Suppressor macrophage treated with lipopolysaccharide for 4 hours (primary cell): ENCODE results near the gene DDX39A.
"Not testable (repeated sequence)": the region's sequence is repeated elsewhere in the genome, so short reads cannot be mapped to it uniquely, and the experiment has no call there.

Source experiments
- DNase-seq: peaks from one replicate; pipeline ENCODE4 v3.0.0-alpha.2; 2020

DDX39A gene

GRCh38 chr19:14407605-14408484, 11.3 kb downstream of the DDX39A start:
- DNase-seq = no peak

GRCh38 chr19:14406645-14407401, 12.3 kb downstream of the DDX39A start:
- DNase-seq = no peak

- peak; percentile 92 for DNase-seq
Measured at GRCh38 chr19:14405758-14406644, 13.1 kb downstream of the DDX39A start.

GRCh38 chr19:14405380-14405757, 13.8 kb downstream of the DDX39A start:
- no peak for DNase-seq

- no peak for DNase-seq
Measured at GRCh38 chr19:14404312-14404711, 14.8 kb downstream of the DDX39A start.

GRCh38 chr19:14403145-14403930, 15.8 kb downstream of the DDX39A start:
- not testable (repeated sequence) for DNase-seq

- DNase-seq = peak; percentile 94
Measured at GRCh38 chr19:14402332-14403144, 16.6 kb downstream of the DDX39A start.

GRCh38 chr19:14401468-14402195, 17.5 kb downstream of the DDX39A start:
- no peak for DNase-seq

GRCh38 chr19:14400951-14401431, 18.1 kb downstream of the DDX39A start:
- no peak for DNase-seq

GRCh38 chr19:14397168-14397567, 22.0 kb downstream of the DDX39A start:
- DNase-seq = not testable (repeated sequence)

GRCh38 chr19:14396730-14397129, 22.4 kb downstream of the DDX39A start:
- DNase-seq = not testable (repeated sequence)

GRCh38 chr19:14395710-14396336, 23.3 kb downstream of the DDX39A start:
- DNase-seq = no peak

GRCh38 chr19:14395262-14395661, 23.9 kb downstream of the DDX39A start:
- DNase-seq = no peak

GRCh38 chr19:14394167-14394566, 25.0 kb downstream of the DDX39A start:
- DNase-seq = no peak

- no peak for DNase-seq
Measured at GRCh38 chr19:14393329-14393728, 25.8 kb downstream of the DDX39A start.

- DNase-seq = no peak
Measured at GRCh38 chr19:14391156-14391821, 27.9 kb downstream of the DDX39A start.

GRCh38 chr19:14390548-14390947, 28.6 kb downstream of the DDX39A start:
- no peak for DNase-seq

GRCh38 chr19:14385492-14385891, 33.6 kb downstream of the DDX39A start:
- DNase-seq = no peak
